Measurements from ENCODE around the gene KLHDC10.
"Not testable (repeated sequence)": the region's sequence is repeated elsewhere in the genome, so short reads cannot be mapped to it uniquely, and the experiment has no call there.

Gene KLHDC10

GRCh38 chr7:130141161-130141883 is 71.0 kb downstream of the KLHDC10 start:
- peak in 1 of 2 experiments; percentile 35 for DNase-seq (ENCODE audit: low read depth in 2 of 2)

- no peak for DNase-seq (ENCODE audit: low read depth in 2 of 2)
Observed at GRCh38 chr7:130141884-130142653, 71.7 kb downstream of the KLHDC10 start.

GRCh38 chr7:130142654-130143333 is 72.5 kb downstream of the KLHDC10 start:
- DNase-seq (ENCODE audit: low read depth in 2 of 2), result no peak

DNA sequence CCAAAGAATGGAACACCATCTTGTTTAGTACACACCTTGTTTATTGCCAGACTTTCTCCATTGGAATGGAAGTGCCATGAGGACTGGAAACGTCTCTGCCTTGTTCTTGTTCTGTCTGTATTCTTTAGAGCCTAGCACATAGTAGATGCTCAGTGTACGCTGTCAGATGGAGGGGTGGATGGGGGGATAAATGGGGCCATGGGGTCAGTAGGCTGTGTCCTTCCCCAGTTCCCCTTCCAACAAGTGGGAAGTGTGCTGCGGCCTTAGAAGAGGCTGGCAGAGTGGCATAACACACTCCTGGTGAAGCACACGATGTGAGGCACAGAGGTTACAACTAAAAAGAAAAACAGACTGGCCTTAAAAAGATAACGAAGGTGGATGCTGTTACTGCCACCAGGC is 73.0 kb downstream of the KLHDC10 start:
- DNase-seq (ENCODE audit: low read depth in 2 of 2), result no peak

DNA sequence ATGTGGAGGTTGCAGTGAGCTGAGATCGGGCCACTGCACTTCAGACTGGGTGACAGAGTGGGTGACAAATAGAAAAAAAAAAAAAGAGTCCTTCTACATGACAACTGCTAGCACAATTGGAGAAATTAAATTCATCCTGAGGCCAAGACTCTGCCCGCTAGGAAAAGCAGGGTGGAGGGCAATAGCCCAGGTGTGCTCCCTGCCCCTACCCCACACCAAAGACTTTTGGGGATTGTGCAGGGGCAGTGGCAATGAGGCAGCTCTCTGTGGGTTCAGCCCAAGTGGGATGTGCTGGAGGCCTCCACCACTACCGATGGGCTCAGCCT is 73.6 kb downstream of the KLHDC10 start:
- no peak for DNase-seq (ENCODE audit: low read depth in 2 of 2)

GRCh38 chr7:130144312-130145171 is 74.2 kb downstream of the KLHDC10 start:
- DNase-seq (ENCODE audit: low read depth in 2 of 2), result peak; percentile 84 to 86

DNA sequence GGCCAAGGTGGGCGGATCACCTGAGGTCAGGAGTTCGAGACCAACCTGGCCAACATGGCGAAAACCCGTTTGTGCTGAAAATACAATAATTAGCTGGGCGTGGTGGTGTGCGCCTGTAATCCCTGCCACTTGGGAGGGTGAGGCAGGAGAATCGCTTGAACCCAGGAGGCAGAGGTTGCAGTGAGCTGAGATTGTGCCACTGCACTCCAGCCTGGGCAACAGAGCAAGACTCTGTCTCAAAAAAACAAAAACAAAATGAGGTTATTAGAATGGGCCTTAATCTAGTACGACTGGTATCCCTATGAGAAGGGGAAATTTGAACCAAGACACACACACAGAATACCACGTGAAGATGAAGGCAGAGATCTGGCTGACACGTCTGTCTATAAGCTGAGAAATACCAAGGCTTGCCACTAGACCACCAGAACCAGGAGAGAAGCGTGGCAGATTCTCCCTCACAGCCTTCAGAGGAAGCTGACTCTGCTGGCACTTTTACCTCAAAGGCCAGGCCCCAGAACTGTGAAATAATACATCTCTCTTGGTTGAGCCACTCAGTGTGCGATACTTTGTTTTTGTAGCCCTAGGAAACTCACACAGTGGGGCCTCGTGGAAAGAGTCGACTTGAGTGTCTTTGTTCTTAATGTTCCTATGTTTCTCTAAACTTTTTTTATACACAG is 75.2 kb downstream of the KLHDC10 start:
- no peak for DNase-seq (ENCODE audit: low read depth in 2 of 2)

- DNase-seq (ENCODE audit: low read depth in 2 of 2), result not testable (repeated sequence)
Observed at GRCh38 chr7:130146142-130146541, 75.8 kb downstream of the KLHDC10 start.

- no peak for DNase-seq (ENCODE audit: low read depth in 2 of 2)
Observed at GRCh38 chr7:130146693-130147405, 76.5 kb downstream of the KLHDC10 start.

DNA sequence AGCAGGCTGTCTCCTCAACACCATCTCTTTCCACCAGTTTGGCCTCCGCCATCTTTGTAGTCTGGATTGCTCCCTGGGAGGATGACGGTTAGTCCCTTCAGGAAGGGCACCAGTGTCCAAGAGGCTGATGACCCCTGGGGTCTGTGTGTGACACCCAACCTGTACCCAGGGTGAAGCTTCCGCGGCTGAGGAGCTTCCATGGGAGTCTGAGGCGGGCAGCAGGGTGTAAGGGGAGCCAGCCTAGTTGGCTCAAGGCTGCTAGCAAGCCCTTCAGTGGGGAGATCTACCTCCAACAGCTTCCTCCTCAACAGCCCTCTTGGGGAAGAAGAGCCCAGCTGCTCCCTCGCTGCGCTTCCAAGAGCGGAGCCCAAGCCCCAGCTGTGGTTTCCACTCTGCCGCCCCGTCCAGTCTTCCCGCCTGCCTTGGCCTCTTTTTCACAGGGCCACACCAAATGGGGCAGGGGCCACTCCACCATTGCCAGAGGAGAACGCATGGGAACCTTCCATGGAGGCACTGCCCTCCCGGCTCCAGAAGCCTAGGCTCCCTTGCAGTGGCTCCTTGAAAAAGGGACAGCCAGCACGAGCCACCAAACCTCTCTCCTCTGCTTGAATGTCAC is 77.5 kb downstream of the KLHDC10 start:
- DNase-seq (ENCODE audit: low read depth in 2 of 2), result no peak

- DNase-seq (ENCODE audit: low read depth in 2 of 2), result no peak
Observed at GRCh38 chr7:130148561-130148960, 78.2 kb downstream of the KLHDC10 start.

- no peak for DNase-seq (ENCODE audit: low read depth in 2 of 2)
Observed at GRCh38 chr7:130149281-130150139, 79.2 kb downstream of the KLHDC10 start.

DNA sequence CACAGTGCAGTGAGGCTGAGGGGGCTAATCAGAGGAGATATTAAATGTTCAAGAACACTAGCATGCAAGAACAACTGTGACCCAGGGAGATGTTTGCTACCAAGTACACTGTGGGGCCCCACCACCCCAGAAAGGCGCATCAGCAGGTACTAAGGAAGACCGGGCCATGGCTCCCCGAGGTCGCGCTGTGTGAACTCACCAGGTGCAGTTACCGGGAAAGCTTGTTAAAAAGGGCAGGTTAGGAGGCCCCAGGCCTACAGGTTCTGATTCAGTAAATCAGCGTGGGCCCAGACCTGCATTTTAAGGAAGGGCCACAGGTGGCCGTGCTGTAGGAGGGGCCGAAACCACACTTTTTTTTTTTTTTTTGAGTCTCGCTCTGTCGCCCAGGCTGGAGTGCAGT is 80.3 kb downstream of the KLHDC10 start:
- no peak for DNase-seq (ENCODE audit: low read depth in 2 of 2)

GRCh38 chr7:130151591-130152492 is 81.5 kb downstream of the KLHDC10 start:
- peak; percentile 57 for DNase-seq (ENCODE audit: low read depth in 2 of 2)

DNA sequence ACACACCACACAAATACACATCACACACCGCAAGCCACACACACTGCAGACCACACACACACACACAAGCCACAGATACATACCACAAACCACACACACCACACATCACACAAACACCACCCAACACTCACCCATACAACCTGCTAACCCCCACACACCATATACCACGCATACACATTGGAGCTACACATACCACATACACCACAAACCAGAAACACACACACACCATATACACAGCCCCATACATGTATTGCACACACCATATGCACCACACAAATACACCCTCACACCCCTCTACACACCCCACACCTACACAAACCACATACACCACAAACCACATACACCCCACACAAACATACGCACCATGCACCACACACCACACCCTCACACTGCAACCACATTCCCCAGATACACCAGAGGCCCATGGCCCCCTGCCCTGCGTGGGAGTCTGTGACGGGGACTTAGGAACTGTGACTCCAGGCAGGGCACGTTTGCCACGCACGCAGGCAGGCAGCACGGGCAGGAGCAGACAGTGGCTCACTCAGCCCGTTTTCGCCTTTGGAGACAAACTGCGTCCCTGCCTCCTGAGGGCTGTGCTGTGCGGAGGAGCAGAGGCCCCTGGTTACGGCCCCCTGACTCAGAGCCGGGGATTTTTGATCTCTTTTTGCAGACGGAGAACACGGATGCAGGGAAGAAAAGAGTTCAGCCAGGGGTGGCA is 82.3 kb downstream of the KLHDC10 start:
- peak in 1 of 2 experiments; percentile 10 for DNase-seq (ENCODE audit: low read depth in 2 of 2)

GRCh38 chr7:130153211-130153908 is 83.0 kb downstream of the KLHDC10 start:
- DNase-seq (ENCODE audit: low read depth in 2 of 2), result no peak

- no peak for DNase-seq (ENCODE audit: low read depth in 2 of 2)
Observed at GRCh38 chr7:130154131-130154500, 83.8 kb downstream of the KLHDC10 start.
